Measurements from ENCODE around the gene SH3PXD2A.

Gene SH3PXD2A

DNA sequence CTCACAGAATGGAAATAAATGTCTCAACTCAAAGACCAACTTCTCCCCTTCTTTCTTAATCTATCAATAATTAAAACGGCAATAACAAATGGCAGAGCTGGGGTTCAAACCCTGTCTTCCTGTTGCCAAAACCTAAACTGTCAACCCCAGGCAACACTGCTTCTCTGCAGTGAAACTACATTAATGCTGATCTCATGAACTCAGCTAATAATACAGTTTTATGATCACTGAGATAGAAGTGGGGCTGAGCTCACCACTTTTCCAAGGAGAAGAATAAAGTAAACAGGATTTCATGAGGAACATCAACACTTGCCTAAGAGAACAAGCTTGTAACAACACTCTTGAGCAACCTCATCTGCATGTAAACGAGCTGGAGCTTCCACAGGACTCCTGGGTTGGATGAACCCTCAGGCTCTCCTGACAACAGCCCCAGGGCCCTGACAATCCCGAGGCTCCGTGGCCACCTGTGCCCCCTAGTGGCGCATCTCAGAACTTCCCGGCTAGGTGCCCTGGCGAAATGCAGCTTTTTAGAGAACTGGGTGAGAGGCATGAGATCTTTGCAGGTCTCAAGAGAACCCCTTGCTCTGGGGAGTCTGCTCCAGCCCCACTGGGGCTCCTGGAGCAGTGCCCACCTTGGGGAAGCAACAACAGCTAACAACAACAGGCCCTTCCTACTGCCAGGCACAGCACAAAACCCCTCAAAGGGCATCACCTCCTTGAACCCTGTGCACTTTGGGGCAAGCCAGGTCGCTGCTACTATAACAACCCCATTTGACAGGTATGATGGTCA lies 169.3 kb downstream of the SH3PXD2A start:
- Mint-ChIP-seq H3K4me3 (no peak overlapping the region), H3K27ac (no peak overlapping the region), H3K4me1 (ENCODE audit: low read depth in 2 of 2) (peaks cover 0 to 2% of the 10 kb centered on the region in 2 donors), H3K9me3 (no peaks in the 10 kb centered on the region), H3K27me3 (no peaks in the 10 kb centered on the region), H3K36me3 (ENCODE audit: insufficient read depth) (no peaks in the 10 kb centered on the region)
- peak; percentile 74 to 78 (median 75) for DNase-seq
- ATAC-seq (replicated peaks), result peak; percentile 91

DNA sequence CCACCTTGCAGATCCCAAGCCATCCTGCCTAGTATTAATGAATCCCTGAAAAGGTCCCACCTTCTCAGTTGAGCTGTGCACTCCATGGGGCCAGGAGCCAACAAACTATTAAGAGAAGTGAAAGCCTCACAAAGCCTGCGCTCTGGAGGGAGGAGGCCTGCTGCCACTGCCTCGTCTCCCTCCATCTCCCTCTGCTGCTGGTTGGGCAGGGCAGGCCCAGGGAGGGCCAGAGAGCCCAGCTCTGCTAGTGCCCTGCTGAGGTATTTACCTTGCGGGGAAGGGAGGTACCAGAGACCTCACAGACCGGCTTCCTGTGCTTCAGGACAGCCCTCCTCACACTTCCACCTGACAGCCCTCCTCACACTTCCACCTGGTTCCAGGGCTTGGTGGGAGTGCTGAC lies 171.5 kb downstream of the SH3PXD2A start:
- Mint-ChIP-seq H3K27me3 (no peaks in the 10 kb centered on the region), H3K4me1 (ENCODE audit: low read depth in 2 of 2) (peaks cover 0 to 2% of the 10 kb centered on the region in 2 donors), H3K27ac (no peak overlapping the region), H3K9me3 (no peaks in the 10 kb centered on the region), H3K36me3 (ENCODE audit: insufficient read depth) (no peaks in the 10 kb centered on the region), H3K4me3 (no peak overlapping the region)
- ATAC-seq (replicated peaks), result no peak
- DNase-seq, result no peak

DNA sequence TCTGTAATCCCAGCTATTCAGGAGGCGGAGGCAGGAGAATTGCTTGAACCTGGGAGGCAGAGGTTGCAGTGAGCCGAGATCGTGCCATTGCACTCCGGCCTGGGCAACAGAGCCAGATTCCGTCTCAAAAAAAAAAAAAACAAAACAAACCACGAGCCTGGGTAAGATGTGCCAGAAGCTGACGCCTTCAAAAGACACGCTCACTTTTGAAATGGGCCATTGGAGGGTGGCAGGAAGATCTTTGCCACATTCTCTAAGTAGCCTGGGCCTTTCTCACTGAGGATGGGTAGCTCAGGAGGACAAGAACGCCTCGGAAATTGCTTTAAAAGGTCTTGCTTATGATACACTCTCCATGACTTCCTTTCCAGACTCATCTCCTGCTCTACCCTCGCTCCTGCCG lies 172.7 kb downstream of the SH3PXD2A start:
- no peaks in the 10 kb centered on the region for H3K36me3 Mint-ChIP-seq (ENCODE audit: insufficient read depth)
- ATAC-seq (replicated peaks) (no peak), DNase-seq (no peak)
- H3K4me1 Mint-ChIP-seq (ENCODE audit: low read depth in 2 of 2), result peaks cover 6 to 12% of the 10 kb centered on the region in 2 donors
- no peak overlapping the region for H3K27ac Mint-ChIP-seq
- H3K4me3 Mint-ChIP-seq, result no peak overlapping the region
- no peaks in the 10 kb centered on the region for H3K27me3 Mint-ChIP-seq
- H3K9me3 Mint-ChIP-seq, result no peaks in the 10 kb centered on the region

DNA sequence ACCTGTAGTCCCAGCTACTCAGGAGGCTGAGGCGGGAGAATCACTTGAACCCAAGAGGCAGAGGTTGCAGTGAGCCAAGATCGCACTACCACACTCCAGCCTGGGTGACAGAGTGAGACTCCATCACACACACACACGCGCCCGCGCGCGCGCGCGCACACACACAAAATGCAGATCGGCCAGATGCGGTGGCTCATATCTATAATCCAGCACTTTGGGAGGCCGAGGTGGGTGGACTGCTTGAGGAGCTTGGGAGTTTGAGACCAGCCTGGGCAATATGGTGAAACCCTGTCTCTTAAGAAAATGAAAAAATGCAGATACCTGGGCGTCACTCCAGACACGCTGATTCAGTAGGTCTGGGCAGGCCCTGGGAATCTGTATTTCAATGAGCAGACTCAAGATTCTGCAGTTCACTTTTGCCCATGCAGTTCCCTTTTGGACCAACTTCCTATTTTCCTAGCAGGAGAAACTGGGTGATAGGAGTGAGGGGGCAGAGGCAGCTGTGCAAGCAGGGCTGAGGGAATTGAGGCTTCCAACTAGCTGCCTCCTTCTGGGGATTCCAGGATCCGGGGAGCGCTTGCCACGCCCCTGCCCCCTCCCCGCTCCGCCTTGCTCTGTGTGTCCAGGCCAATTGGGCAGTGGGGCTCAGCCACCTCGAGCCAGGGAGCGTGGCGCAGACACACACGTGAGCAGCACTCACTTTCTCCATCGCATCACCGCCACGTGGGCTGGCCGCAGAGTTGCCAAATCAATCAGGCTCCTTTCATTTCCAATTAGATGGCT lies 173.6 kb downstream of the SH3PXD2A start:
- Mint-ChIP-seq H3K27ac (no peak overlapping the region), H3K4me3 (no peak overlapping the region), H3K4me1 (ENCODE audit: low read depth in 2 of 2) (peaks cover 6 to 12% of the 10 kb centered on the region in 2 donors), H3K9me3 (no peaks in the 10 kb centered on the region), H3K36me3 (ENCODE audit: insufficient read depth) (no peaks in the 10 kb centered on the region), H3K27me3 (no peaks in the 10 kb centered on the region)
- no peak for ATAC-seq (replicated peaks)
- no peak for DNase-seq

DNA sequence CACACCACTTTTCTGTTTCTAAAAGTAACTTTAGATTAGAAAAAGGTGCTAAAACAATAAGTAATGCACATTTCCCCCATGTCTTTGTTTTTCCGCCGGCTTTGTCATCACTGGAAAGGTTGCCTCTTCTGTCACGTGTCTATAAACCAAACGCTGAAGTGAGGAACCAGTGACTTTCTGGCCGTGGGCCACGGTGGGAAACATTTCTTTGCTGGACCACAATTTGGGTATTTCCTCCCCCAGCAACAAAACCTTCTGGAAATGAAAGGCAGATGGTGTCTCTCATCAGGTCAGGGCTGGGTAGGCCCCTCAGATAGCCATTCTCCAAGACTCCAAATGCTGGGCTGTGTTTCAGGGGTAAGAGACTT lies 174.5 kb downstream of the SH3PXD2A start:
- H3K4me1 Mint-ChIP-seq (ENCODE audit: low read depth in 2 of 2), result peaks cover 6 to 10% of the 10 kb centered on the region in 2 donors
- no peaks in the 10 kb centered on the region for H3K36me3 Mint-ChIP-seq (ENCODE audit: insufficient read depth)
- ATAC-seq (replicated peaks) (no peak), DNase-seq (no peak)
- no peaks in the 10 kb centered on the region for H3K9me3 Mint-ChIP-seq
- H3K27ac Mint-ChIP-seq, result no peak overlapping the region
- H3K4me3 Mint-ChIP-seq, result no peak overlapping the region
- H3K27me3 Mint-ChIP-seq, result no peaks in the 10 kb centered on the region

DNA sequence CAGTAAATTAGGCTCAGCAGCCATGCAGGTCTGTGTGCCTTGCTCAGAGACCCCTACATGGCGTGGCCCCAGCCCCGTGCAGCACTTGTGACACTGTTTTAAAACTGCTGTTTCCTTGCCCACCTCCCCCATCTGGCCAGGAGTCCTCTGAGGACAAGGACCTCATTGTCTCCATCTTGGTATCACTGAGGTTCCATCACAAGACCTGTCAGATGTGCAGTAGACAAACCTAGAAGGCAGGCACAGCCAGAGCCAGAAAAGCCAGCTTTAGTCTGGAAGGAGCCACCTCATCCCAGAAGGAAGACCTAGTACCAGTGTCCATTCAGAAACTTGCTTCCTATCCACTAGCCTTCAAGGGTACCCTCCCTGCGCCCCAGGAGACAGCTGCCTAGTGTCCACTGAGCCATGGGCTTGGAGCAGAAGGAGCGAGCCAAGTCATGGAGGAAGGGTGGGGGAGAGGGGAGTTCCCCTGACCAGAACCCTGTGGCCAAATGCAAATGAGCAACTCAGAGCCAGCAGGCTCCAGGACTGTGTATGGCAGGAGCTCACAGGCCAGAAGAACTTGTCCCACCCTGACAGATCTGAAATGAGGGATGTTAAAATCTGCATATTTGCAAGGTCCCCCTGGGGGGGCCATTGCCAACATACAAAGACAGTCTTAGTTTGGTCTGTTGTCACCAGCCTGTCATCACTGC lies 176.1 kb downstream of the SH3PXD2A start:
- peaks cover 6 to 10% of the 10 kb centered on the region in 2 donors for H3K4me1 Mint-ChIP-seq (ENCODE audit: low read depth in 2 of 2)
- H3K27me3 Mint-ChIP-seq, result no peaks in the 10 kb centered on the region
- peak overlapping the region; percentile 77 to 89 for H3K27ac Mint-ChIP-seq
- H3K4me3 Mint-ChIP-seq, result no peak overlapping the region
- no peaks in the 10 kb centered on the region for H3K36me3 Mint-ChIP-seq (ENCODE audit: insufficient read depth)
- ATAC-seq (replicated peaks), result no peak
- no peak for DNase-seq
- no peaks in the 10 kb centered on the region for H3K9me3 Mint-ChIP-seq

DNA sequence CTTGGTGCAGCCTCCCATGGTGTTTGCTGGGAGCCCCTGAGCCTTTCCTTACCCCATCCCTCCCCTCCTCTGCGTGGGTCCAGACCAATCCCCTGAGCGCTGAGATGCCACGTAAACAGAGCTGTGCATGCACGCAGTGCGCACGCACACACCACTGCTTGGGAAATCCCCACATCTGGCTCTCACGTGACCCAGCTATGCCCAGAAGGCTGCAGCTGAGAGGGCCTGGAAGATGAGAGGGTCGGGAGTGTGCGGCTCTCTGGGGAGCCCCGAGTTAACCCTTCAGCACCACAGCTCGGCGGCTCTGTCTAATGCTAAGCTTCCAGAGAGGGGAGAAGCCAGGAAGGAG lies 177.2 kb downstream of the SH3PXD2A start:
- H3K4me1 Mint-ChIP-seq (ENCODE audit: low read depth in 2 of 2), result peaks cover 6 to 10% of the 10 kb centered on the region in 2 donors
- H3K9me3 Mint-ChIP-seq, result no peaks in the 10 kb centered on the region
- no peaks in the 10 kb centered on the region for H3K36me3 Mint-ChIP-seq (ENCODE audit: insufficient read depth)
- H3K27me3 Mint-ChIP-seq, result no peaks in the 10 kb centered on the region
- peak overlapping the region; percentile 77 to 89 for H3K27ac Mint-ChIP-seq
- H3K4me3 Mint-ChIP-seq, result peak overlapping the region; percentile 72
- ATAC-seq (replicated peaks) (peak; percentile 97), DNase-seq (peak; percentile 68 to 73 (median 73))

DNA sequence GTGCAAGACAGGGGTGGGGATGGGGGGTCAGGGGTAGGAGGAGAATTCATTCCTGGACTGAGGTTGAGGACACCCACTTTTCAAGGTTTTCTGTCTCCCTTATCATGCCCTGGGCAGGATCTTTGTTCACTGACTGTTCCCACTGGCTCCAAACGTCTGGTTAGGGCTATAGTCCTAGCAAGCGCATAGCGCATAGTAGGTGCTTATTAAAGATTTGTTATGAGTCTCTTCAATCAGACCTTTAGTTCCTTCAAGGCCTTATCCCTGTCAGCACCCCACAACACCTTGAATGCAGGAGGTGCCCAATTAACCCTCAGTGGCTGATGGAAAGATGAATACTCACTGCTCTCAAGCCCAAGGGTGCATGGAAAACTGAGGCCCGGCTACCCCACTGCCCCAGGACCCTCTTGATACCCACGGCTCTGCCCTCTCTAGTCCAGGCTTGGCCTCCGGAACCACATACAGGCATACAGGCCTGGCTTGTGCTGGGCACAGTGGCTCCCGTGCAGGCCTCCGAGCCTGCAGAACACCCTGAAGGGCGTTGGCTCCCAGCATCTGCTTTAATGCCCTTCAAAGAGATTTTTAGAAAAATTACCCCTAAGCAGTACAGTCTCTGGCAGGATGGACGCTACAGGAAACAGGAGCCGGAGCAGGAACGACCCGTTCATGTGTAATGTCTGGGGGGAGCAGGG lies 177.7 kb downstream of the SH3PXD2A start:
- peak overlapping the region; percentile 77 to 89 for H3K27ac Mint-ChIP-seq
- H3K4me3 Mint-ChIP-seq, result peak overlapping the region; percentile 72
- peaks cover 6 to 10% of the 10 kb centered on the region in 2 donors for H3K4me1 Mint-ChIP-seq (ENCODE audit: low read depth in 2 of 2)
- no peaks in the 10 kb centered on the region for H3K9me3 Mint-ChIP-seq
- no peak for DNase-seq
- ATAC-seq (replicated peaks), result no peak
- H3K27me3 Mint-ChIP-seq, result no peaks in the 10 kb centered on the region
- no peaks in the 10 kb centered on the region for H3K36me3 Mint-ChIP-seq (ENCODE audit: insufficient read depth)

DNA sequence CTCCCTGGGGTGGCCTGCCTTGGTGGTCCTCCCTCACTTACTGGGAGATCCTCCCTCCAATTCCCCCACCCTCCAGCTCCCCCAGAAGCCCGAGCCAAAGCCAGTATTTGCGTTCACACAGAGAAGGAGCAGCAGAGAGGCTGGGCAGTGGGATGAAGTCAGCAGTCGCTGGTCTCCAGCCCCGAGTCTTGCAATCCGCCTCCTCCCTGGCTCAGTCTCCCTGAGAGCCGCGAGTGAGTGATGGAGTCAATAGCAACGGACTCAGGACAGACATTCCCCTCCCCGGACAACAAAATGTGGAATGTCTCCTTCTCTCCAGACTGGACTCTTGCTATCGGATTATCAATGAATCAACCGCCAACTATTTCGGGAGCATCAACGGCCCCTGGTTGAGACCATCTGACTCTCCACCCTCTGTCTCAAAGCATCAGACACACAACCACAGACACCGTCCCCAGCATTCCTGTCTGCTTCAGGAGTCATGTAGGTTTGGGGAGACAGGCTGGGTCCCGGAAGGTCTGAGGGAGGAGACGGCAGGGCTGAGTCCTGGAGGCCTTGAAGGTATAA lies 178.4 kb downstream of the SH3PXD2A start:
- Mint-ChIP-seq H3K4me3 (no peak overlapping the region), H3K4me1 (ENCODE audit: low read depth in 2 of 2) (peaks cover 6 to 10% of the 10 kb centered on the region in 2 donors), H3K9me3 (no peaks in the 10 kb centered on the region), H3K27me3 (no peaks in the 10 kb centered on the region), H3K27ac (peak overlapping the region; percentile 38 to 89), H3K36me3 (ENCODE audit: insufficient read depth) (no peaks in the 10 kb centered on the region)
- no peak for ATAC-seq (replicated peaks)
- no peak for DNase-seq

DNA sequence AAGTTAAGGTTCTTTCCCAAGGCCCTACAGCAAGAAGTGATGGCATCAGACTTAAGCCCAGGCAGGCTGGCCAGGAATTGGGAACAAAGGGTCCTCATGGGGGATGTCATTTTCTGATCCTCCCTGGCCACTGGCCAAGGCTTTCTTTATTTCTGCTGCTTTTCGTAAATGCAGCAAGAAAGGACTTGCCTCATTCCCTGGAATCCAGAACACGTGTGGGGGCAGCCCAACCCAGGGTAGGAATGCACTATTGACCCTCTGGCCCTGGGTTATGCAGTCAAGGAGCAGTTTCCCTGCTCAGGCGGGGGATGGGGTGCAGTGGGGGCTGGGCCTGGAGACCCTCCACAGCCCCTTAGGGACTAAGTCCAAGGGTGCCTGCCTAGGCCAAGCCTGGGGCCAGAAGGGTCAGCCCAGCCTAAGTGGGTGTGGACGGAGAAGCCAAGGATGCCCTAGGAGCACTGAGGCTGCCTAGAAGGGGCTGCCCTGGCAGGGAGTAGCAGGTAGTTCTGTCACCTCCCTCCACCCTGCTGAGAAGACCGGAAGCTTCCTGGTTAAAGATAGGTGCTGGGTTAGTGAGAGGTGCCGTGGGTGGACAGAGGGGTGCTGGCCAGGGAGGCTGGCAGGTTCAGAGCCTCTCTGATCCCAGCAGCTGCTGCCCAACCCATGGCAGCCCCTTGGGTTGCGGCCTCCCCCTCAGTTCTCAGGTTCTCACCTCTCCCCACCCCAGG lies 179.2 kb downstream of the SH3PXD2A start:
- ATAC-seq (replicated peaks), result no peak
- Mint-ChIP-seq H3K4me1 (ENCODE audit: low read depth in 2 of 2) (peaks cover 6 to 10% of the 10 kb centered on the region in 2 donors), H3K4me3 (no peak overlapping the region), H3K27ac (peak overlapping the region; percentile 38 to 89), H3K27me3 (no peaks in the 10 kb centered on the region), H3K9me3 (no peaks in the 10 kb centered on the region), H3K36me3 (ENCODE audit: insufficient read depth) (no peaks in the 10 kb centered on the region)
- DNase-seq, result no peak

DNA sequence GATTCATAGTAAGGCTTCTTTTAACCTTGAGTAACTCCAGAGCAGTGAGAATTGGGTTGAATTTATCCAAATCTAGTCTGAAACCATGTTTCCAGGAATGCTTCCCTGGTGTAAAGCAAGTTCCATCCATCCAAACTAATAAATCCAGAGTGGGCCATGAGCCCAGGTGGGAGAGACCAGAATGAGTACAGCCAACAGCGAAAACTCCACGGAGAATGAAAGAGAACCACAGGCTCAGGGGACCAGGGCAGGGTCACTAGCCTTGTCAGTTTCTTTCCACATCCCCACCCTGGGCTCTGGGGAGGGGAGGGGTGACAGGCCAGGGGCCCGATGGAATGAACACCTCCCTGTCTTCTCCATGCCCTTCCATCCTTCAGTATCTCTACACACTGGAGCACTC lies 181.8 kb downstream of the SH3PXD2A start:
- no peaks in the 10 kb centered on the region for H3K9me3 Mint-ChIP-seq
- peaks cover 12 to 15% of the 10 kb centered on the region in 2 donors for H3K4me1 Mint-ChIP-seq (ENCODE audit: low read depth in 2 of 2)
- DNase-seq (no peak), ATAC-seq (replicated peaks) (no peak)
- peaks cover 4% of the 10 kb centered on the region for H3K36me3 Mint-ChIP-seq (ENCODE audit: insufficient read depth)
- no peak overlapping the region for H3K27ac Mint-ChIP-seq
- H3K4me3 Mint-ChIP-seq, result no peak overlapping the region
- peaks cover 1 to 3% of the 10 kb centered on the region in 2 donors for H3K27me3 Mint-ChIP-seq

DNA sequence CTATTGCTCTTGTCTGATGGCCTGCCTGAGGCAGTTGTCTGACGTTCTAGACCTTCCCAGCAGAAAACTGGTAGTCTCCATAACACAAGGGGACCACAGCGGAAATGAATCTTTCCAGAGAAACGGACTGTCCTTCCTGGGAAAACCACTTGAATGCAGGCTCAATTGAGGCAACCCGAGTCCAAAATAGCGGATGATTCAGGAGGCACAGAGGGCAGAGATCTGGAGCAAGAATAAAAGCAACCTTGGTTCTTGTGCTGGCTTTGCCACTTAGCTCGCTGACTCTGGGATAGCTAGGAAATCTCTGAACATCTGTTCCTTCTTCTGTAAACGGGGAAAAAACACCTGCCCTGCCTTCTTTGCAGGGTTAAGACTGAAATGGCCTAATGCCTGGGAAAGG lies 183.0 kb downstream of the SH3PXD2A start:
- no peak overlapping the region for H3K27ac Mint-ChIP-seq

More for the DNA sequence above, 183.0 kb downstream of the SH3PXD2A start:
- H3K36me3 Mint-ChIP-seq (ENCODE audit: insufficient read depth), result peaks cover 4% of the 10 kb centered on the region
- H3K27me3 Mint-ChIP-seq, result peaks cover 5 to 9% of the 10 kb centered on the region in 2 donors
- no peak for DNase-seq
- H3K4me1 Mint-ChIP-seq (ENCODE audit: low read depth in 2 of 2), result peaks cover 10% of the 10 kb centered on the region in 2 donors
- ATAC-seq (replicated peaks), result no peak
- no peak overlapping the region for H3K4me3 Mint-ChIP-seq
- H3K9me3 Mint-ChIP-seq, result no peaks in the 10 kb centered on the region

Data from effector memory CD8-positive, alpha-beta T cell (primary cell).